Heart left ventricle (tissue), 16 donors: Measurements from ENCODE around the gene MET. TPM values are rescaled to one million over a fixed set of nuclear protein-coding genes. Genes with fewer than 3 reads are reported as not detected.
A peak's percentile ranks its signal among the peaks of the same experiment; 100 is the strongest.

Experiments
- ATAC-seq, 4 donors: fragments of 200-7000 bp; cut with Tn5 transposase; one replicate each; pipeline ENCODE4 v1.9.1; 2020 to 2022; ENCODE audit warnings: moderate library complexity in 4 of 4, mild to moderate bottlenecking in 3 of 4, moderate number of reproducible peaks in 1 of 4
- DNase-seq, 5 donors: peaks; one replicate each; pipeline ENCODE4 v3.0.0-alpha.2; 2020
- H3K27ac ChIP-seq, 12 donors: fragments of 200-600 bp; sonication (generic) in 4 of 12; one replicate each; pipeline versions ENCODE4 v1.5.0 to v1.8.0; 2016 to 2022; ENCODE audit warnings: mild to moderate bottlenecking in 2 of 12
- H3K27me3 ChIP-seq, 9 donors: fragments of 200-600 bp; sonication (generic) in 2 of 9; one replicate each; pipeline versions ENCODE4 v1.5.1 to v1.8.0; 2016 to 2022; ENCODE audit warnings: mild to moderate bottlenecking in 3 of 9
- H3K36me3 ChIP-seq, 9 donors: fragments of 200-600 bp; sonication (generic) in 2 of 9; one replicate each; pipeline versions ENCODE4 v1.5.0 to v1.8.0; 2018 to 2022; ENCODE audit warnings: mild to moderate bottlenecking in 2 of 9
- H3K4me1 ChIP-seq, 12 donors: fragments of 200-600 bp; sonication (generic) in 4 of 12; one replicate each; pipeline versions ENCODE4 v1.5.0 to v1.8.0; 2016 to 2022; ENCODE audit warnings: mild to moderate bottlenecking in 3 of 12
- H3K4me3 ChIP-seq, 12 donors: fragments of 200-600 bp; sonication (generic) in 4 of 12; one replicate each; pipeline versions ENCODE4 v1.5.0 to v1.8.0; 2017 to 2022; ENCODE audit warnings: mild to moderate bottlenecking in 9 of 12, moderate library complexity in 4 of 12
- H3K9me3 ChIP-seq, 12 donors: fragments of 200-600 bp; sonication (generic) in 4 of 12; one replicate each; pipeline versions ENCODE4 v1.5.0 to v1.8.0; 2016 to 2022; ENCODE audit warnings: mild to moderate bottlenecking in 1 of 12
- POLR2A ChIP-seq, 2 donors: fragments of 450-650 bp; IDR thresholded peaks; one replicate each; pipeline ENCODE4 v1.6.1; 2017; ENCODE audit warnings: antibody characterized with exemption in 2 of 2, mild to moderate bottlenecking in 2 of 2, moderate library complexity in 2 of 2
- WGBS, 4 donors: extraction: QIAGEN DNeasy Blood & Tissue Kit in 2 of 4; methylation state at CpG; one replicate each; pipeline versions ENCODE4 v1.1.5 to v1.1.7; 2013 to 2018; 5-methylcytosine and 5-hydroxymethylcytosine counted together
- intact Hi-C, 10 donors: fragments of 100-400 bp; cut with DNase I; formaldehyde crosslinking; loops; one replicate each; pipeline versions ENCODE4 v1.11.1 to v1.14.2; 2022
- polyA plus RNA-seq, 2 donors: library from polyadenylated mRNA; stranded (reverse); fragments of 200-250 nt; gene quantifications; one replicate each; pipeline ENCODE4 v1.2.3, GENCODE V29; 2013
- total RNA-seq, 9 donors: library from RNA; depleted of rRNA in 2 of 9; stranded (reverse); fragments of >200 nt in 2 of 9; fragmentation: NEBNext Ultra II Directional in 3 of 9; extraction: Animal tissue kit (Norgen Biotek cat#: 25700) in 3 of 9; gene quantifications; one replicate each; pipeline versions ENCODE4 v1.1.0 to v1.2.4, GENCODE V29; 2016 to 2023
- TF ChIP-seq, protein P1 (sequence below), 12 donors: fragments of 200-600 bp; sonication (generic) in 4 of 12; IDR thresholded peaks; one replicate each; pipeline versions ENCODE4 v1.5.0 to v1.8.0; 2018 to 2022; ENCODE audit warnings: antibody characterized with exemption in 12 of 12, mild to moderate bottlenecking in 5 of 12
- donor health status: ischemic (EF 13 %, LVEDD 7.1; RV severe dilation, severe dysfunction).
- donor health status: healthy with polysubstance abuse.
- donor health status: DM: no; HTN: yes; CAD: no.
- donor health status: DM: no; HTN: no; CAD: no.
- donor health status: ischemic (EF 25% LVEDD 6.9; RV normal size, moderate dysfunction).
- donor health status: ischemic (EF 25% LVEDD 5.7; RV mildly dilated, moderate dysfunction).
- donor health status: healthy.
- donor health status: DM: yes; HTN: yes; CAD: no.
- donor health status: ischemic (EF 35%, LVEDD 5.7; RV mildly dilated, moderate dysfunction).
- donor health status: nonischemic (EF 11% LVEDD 7.7; RV severe dilation, severe dysfunction).
- donor health status: DM: yes; HTN: yes; CAD: no.
- donor health status: PGD.
- donor health status: ischemic (EF 29% LVEDD 5.4; RV normal size, mild dysfunction).
- donor health status: nonischemic (EF 23%, LVEDD 6.1; RV moderate dilation, normal function).

Gene MET
- total and polyA plus RNA-seq, 11 donors, result 2.4 to 29.7 (median 14.3) TPM

DNA sequence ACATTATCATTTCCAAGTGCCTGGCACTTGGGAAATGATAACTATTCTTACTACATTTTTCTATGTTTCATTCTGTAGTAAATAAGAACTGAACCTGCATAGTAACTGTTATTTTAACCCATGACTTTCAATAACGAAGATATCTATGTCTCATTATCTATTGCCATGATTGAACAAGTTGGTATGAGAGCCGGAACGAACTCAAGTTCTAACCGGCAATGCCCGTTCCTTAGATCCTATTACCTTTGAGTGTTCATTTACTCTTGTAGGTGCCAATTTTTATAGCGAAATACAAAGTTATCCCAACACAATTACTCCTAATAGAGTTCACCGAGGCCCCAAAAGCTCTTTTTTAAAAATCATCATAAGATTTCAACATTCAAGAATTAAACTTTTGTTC lies 885 bp upstream of the MET start:
- WGBS, 4 donors, result 75 to 79% (median 76%) methylated on average over 7 of the region's 7 CpGs
- peaks cover 0 to 22% (median 0%) of the 10 kb centered on the region in 9 donors for H3K27me3 ChIP-seq
- peaks cover 0 to 36% (median 8%) of the 10 kb centered on the region in 12 donors for H3K4me1 ChIP-seq
- no peaks in the 10 kb centered on the region for H3K36me3 ChIP-seq
- no peaks in the 10 kb centered on the region for H3K9me3 ChIP-seq
- ATAC-seq, result no peak
- peak overlapping the region in 9 of 12 donors; percentile 69 to 87 (median 82) for H3K27ac ChIP-seq
- DNase-seq, result no peak
- intact Hi-C loops, result loop anchor here (2.0 to 5.0 kb wide), 6 partner anchors 79 to 140 kb away; no protein-coding TSS in a partner anchor
- peak overlapping the region in 10 of 12 donors; percentile 40 to 77 (median 63) for H3K4me3 ChIP-seq
- TF ChIP-seq, protein P1, sequence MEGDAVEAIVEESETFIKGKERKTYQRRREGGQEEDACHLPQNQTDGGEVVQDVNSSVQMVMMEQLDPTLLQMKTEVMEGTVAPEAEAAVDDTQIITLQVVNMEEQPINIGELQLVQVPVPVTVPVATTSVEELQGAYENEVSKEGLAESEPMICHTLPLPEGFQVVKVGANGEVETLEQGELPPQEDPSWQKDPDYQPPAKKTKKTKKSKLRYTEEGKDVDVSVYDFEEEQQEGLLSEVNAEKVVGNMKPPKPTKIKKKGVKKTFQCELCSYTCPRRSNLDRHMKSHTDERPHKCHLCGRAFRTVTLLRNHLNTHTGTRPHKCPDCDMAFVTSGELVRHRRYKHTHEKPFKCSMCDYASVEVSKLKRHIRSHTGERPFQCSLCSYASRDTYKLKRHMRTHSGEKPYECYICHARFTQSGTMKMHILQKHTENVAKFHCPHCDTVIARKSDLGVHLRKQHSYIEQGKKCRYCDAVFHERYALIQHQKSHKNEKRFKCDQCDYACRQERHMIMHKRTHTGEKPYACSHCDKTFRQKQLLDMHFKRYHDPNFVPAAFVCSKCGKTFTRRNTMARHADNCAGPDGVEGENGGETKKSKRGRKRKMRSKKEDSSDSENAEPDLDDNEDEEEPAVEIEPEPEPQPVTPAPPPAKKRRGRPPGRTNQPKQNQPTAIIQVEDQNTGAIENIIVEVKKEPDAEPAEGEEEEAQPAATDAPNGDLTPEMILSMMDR (IDR thresholded peaks at IDR 0.05), result no peak
- no peak for TF ChIP-seq POLR2A (IDR thresholded peaks at IDR 0.05)

- 12 to 13% (median 13%) methylated on average over 23 of the region's 23 CpGs for WGBS, 4 donors
- DNase-seq (peak in 2 of 5 donors; percentile 18 to 27), ATAC-seq (peak in 3 of 4 donors; percentile 4 to 47 (median 36))
- Histone ChIP-seq H3K9me3 (no peaks in the 10 kb centered on the region), H3K27ac (peak overlapping the region; percentile 54 to 87 (median 82)), H3K4me3 (peak overlapping the region; percentile 40 to 77 (median 62)), H3K36me3 (no peaks in the 10 kb centered on the region), H3K4me1 (peaks cover 0 to 30% (median 8%) of the 10 kb centered on the region in 12 donors), H3K27me3 (peaks cover 0 to 22% (median 0%) of the 10 kb centered on the region in 9 donors)
- no peak for TF ChIP-seq POLR2A (IDR thresholded peaks at IDR 0.05)
- TF ChIP-seq, protein P1 (IDR thresholded peaks at IDR 0.05), result no peak
- intact Hi-C loops, result loop anchor here in 9 of 10 donors (1.0 to 5.0 kb wide), 5 partner anchors 81 to 134 kb away; no protein-coding TSS in a partner anchor
Observed at GRCh38 chr7:116672596-116673456, 830 bp downstream of the MET start.

DNA sequence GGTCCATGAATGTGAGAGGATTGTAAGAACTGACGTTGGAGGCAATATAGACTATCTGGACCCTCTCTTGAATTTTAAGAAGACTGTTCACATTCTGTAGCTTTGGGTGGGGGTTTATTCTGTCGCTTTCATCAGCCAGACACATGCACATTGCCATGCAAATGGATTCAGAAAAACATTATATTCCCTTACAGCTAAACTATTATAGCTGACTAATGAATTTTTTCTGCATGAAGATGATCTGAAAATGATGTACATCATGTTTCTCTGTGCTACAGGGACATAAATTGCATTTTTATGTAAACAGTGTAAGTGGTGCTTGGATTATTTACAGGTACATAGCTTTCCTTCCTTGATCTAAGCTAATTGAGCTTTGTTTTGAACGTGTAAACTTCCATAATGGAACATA lies 1.5 kb downstream of the MET start:
- peak overlapping the region in 3 of 12 donors; percentile 40 to 87 (median 85) for H3K27ac ChIP-seq
- H3K4me3 ChIP-seq, result peak overlapping the region in 10 of 12 donors; percentile 51 to 77 (median 63)
- H3K9me3 ChIP-seq, result no peaks in the 10 kb centered on the region
- H3K27me3 ChIP-seq, result peaks cover 0 to 22% (median 0%) of the 10 kb centered on the region in 9 donors
- whole genome bisulfite sequencing, 4 donors, result 60 to 68% (median 62%) methylated on average over 3 of the region's 3 CpGs
- H3K36me3 ChIP-seq, result no peaks in the 10 kb centered on the region
- H3K4me1 ChIP-seq, result peaks cover 0 to 25% (median 10%) of the 10 kb centered on the region in 12 donors
- intact Hi-C loops, result loop anchor here in 9 of 10 donors (5.0 kb wide), 4 partner anchors 81 to 134 kb away; no protein-coding TSS in a partner anchor
- ATAC-seq, result no peak
- TF ChIP-seq, protein P1 (IDR thresholded peaks at IDR 0.05), result no peak
- TF ChIP-seq POLR2A (IDR thresholded peaks at IDR 0.05), result no peak
- DNase-seq, result no peak
